ENCODE measurements around the gene AMT. TPM values are rescaled to one million over a fixed set of nuclear protein-coding genes. Genes with fewer than 3 reads are reported as not detected.

Gene AMT
- total RNA-seq, 4 donors from 2014 or later, result 3.5 to 7.9 (median 5.9) TPM

DNA sequence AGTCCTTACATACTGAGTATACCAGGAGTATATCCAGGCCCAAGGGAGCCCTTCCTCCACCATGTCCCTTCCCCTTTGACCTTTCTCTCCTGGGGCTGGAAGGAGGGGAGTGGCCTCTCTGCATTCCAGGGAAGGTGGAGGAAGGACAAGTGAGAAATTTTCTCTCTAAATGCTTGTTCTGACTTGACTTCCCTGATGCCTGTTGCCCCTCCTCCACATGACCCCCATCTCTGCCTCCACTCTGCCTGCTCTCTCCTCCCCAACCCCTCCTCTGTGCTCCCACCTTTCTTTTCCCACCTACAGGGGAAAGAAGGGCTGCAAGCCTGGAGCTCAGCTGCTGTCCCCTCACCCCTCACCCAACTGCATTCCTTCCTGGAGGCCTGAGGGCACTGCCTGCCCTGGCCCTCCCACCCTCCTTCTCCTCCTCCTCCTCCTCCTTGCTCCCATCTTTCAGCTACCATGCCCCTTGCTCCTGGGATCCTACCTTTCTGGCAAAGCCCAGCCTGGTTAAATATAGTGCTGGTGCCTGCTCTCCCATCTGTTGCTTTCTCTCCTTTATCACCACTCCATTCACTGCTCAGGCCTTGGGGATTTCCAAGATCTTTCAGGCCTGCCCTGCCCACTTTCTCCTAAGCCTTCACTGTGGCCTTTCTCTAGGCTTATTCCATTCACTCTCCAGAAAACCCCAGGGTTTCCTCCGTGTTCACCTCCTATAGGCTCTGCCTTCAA lies 39.3 kb upstream of the AMT start:
- Histone ChIP-seq H3K4me1 (peaks cover 13 to 14% of the 10 kb centered on the region in 2 donors), H3K27ac (peak overlapping the region in 2 of 3 donors; percentile 21 to 61), H3K9me3 (no peaks in the 10 kb centered on the region), H3K27me3 (no peaks in the 10 kb centered on the region), H3K36me3 (no peaks in the 10 kb centered on the region), H3K4me3 (replicated peaks in 1 of 3) (no peak overlapping the region)
- intact Hi-C loops (cut with DNase I), result loop anchor here (10.0 kb wide), 1 partner anchor 203 kb away; no protein-coding TSS in a partner anchor
- DNase-seq, result peak; percentile 40 to 42
- TF ChIP-seq POLR2A (IDR thresholded peaks at IDR 0.05) (no peak), CTCF (IDR thresholded peaks at IDR 0.05) (no peak)
- WGBS, 2 donors, result 32 to 36% methylated on average over 1 of the region's 1 CpG

GRCh38 chr3:49460956-49461355 lies 38.7 kb upstream of the AMT start:
- no peak for DNase-seq
- Histone ChIP-seq H3K27me3 (no peaks in the 10 kb centered on the region), H3K9me3 (no peaks in the 10 kb centered on the region), H3K4me3 (replicated peaks in 1 of 3) (no peak overlapping the region), H3K36me3 (no peaks in the 10 kb centered on the region), H3K27ac (peak overlapping the region in 2 of 3 donors; percentile 18 to 61), H3K4me1 (peaks cover 13 to 14% of the 10 kb centered on the region in 2 donors)
- TF ChIP-seq CTCF (IDR thresholded peaks at IDR 0.05), result no peak
- no peak for TF ChIP-seq POLR2A (IDR thresholded peaks at IDR 0.05)
- intact Hi-C loops (cut with DNase I), result loop anchor here (10.0 kb wide), 1 partner anchor 204 kb away; no protein-coding TSS in a partner anchor
- 85 to 90% methylated on average over 4 of the region's 4 CpGs for WGBS, 2 donors

DNA sequence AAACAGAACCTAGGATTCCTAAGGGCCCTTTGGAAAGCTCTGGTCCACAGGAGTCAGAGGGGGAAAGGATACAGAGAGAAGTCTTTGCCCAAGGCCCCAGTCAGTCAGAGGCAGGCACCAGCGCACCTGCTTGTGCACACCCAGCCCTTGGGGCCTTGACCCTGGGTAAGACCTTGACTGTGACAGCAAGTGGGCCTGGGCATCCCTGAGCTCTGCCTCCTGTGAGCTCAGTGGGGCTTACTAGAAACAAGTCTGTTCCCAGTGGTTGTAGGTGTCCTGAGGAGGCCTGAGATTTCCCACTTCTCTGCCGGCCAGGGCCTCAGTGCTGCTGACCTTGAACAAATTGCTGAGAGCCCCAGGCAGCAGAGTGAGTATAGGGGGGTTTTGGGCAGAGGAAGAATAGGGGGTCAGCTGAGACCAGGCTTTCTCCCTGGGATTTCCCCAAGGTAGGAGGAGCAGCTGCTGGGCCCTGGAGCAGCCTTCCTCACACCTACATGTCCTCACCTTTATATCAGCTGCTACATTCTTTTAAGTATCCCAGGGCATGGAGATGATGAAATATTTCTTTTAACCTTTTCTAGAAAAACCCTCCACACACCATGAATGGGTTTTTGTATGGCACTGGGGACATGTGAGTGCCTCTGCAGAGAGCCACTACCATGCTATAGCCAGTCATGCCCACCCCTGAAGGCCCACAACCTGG lies 38.1 kb upstream of the AMT start:
- H3K27ac ChIP-seq, result no peak overlapping the region
- intact Hi-C loops (cut with DNase I), result loop anchor here (10.0 kb wide), 1 partner anchor 204 kb away; no protein-coding TSS in a partner anchor
- DNase-seq, result no peak

DNA sequence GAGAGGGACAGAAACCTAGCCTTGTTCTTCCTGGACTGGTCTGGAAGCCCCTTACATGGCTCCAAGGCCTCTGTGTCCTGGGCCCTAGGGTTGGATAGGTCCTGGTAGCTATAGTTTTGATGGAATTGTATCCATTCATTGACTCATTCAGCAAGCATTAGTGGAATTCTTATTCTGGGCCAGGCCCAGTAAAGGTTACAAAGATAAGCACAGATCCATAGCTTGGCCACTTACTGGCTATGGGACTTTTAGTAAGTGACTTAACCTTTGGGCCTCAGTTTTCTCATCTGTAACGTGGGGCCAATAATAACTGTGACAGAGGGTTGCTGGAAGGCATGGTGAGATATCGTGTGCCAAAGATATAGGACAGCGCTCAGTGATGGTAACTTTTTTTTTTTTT lies 34.2 kb upstream of the AMT start:
- intact Hi-C loops (cut with DNase I), result no loop called here
- no peak overlapping the region for H3K4me3 ChIP-seq (replicated peaks in 1 of 3)
- WGBS, 2 donors, result 85 to 94% methylated on average over 2 to 3 of the region's 3 CpGs
- no peaks in the 10 kb centered on the region for H3K27me3 ChIP-seq
- TF ChIP-seq POLR2A (IDR thresholded peaks at IDR 0.05) (no peak), CTCF (IDR thresholded peaks at IDR 0.05) (no peak)
- H3K27ac ChIP-seq, result no peak overlapping the region
- no peaks in the 10 kb centered on the region for H3K9me3 ChIP-seq
- H3K36me3 ChIP-seq, result no peaks in the 10 kb centered on the region
- peaks cover 14 to 15% of the 10 kb centered on the region in 2 donors for H3K4me1 ChIP-seq
- no peak for DNase-seq

More for the DNA sequence above, 38.1 kb upstream of the AMT start:
- 75 to 94% methylated on average over 1 to 2 of the region's 2 CpGs for WGBS, 2 donors
- Histone ChIP-seq H3K4me1 (peaks cover 13 to 14% of the 10 kb centered on the region in 2 donors), H3K9me3 (no peaks in the 10 kb centered on the region), H3K27me3 (no peaks in the 10 kb centered on the region), H3K36me3 (no peaks in the 10 kb centered on the region), H3K4me3 (replicated peaks in 1 of 3) (no peak overlapping the region)
- TF ChIP-seq POLR2A (IDR thresholded peaks at IDR 0.05) (no peak), CTCF (IDR thresholded peaks at IDR 0.05) (no peak)

Data from thyroid gland (tissue), 4 donors.